Transverse colon (tissue), 4 donors: ENCODE results near the gene GNA15. TPM values are rescaled to one million over a fixed set of nuclear protein-coding genes. Genes with fewer than 3 reads are reported as not detected.

Source experiments
- DNase-seq: peaks from one replicate; pipeline ENCODE4 v3.0.0-alpha.2; 2019
- H3K27ac ChIP-seq, 4 donors: fragments of 200-600 bp; sonication (generic); 2 replicates each; pipeline ENCODE4 v1.5.1; 2016 to 2018; ENCODE audit warnings: inconsistent platforms in 4 of 4
- H3K27me3 ChIP-seq: fragments of 200-600 bp; sonication (generic); 2 replicates; pipeline ENCODE4 v1.5.1; 2017; ENCODE audit warnings: inconsistent platforms
- H3K36me3 ChIP-seq, 4 donors: fragments of 200-600 bp; sonication (generic); 2 replicates each; pipeline ENCODE4 v1.5.1; 2017 to 2019; ENCODE audit warnings: inconsistent platforms in 4 of 4
- H3K4me1 ChIP-seq, 4 donors: fragments of 200-600 bp; sonication (generic); 2 replicates each; pipeline ENCODE4 v1.5.1; 2017 to 2020; ENCODE audit warnings: inconsistent platforms in 4 of 4
- H3K4me3 ChIP-seq, 4 donors: fragments of 200-600 bp; sonication (generic); 1 replicate in 1 of 4; 2 replicates in 3 of 4; pipeline versions ENCODE4 v1.5.1 to v1.6.1; 2017 to 2019; ENCODE audit warnings: inconsistent platforms in 4 of 4
- H3K9me3 ChIP-seq, 2 donors: fragments of 200-600 bp; sonication (generic); 2 replicates each; pipeline ENCODE4 v1.5.1; 2017 to 2019; ENCODE audit warnings: inconsistent platforms in 2 of 2
- CTCF ChIP-seq, 5 experiments: fragments of 200-600 bp in 3 of 5; fragments of 450-650 bp in 2 of 5; sonication (generic) in 3 of 5; IDR thresholded peaks; 1 replicate in 2 of 5; 2 replicates in 3 of 5; pipeline ENCODE4 v1.5.1; 2016 to 2017; ENCODE audit warnings: antibody characterized with exemption in 5 of 5, inconsistent platforms in 3 of 5, mild to moderate bottlenecking in 2 of 5, moderate library complexity in 1 of 5
- EP300 ChIP-seq: sonication (generic); formaldehyde crosslinking; IDR thresholded peaks from one replicate; pipeline ENCODE4 v1.6.1; 2017; ENCODE audit warnings: antibody characterized with exemption, low read depth
- POLR2A ChIP-seq: fragments of 450-650 bp; IDR thresholded peaks from one replicate; pipeline ENCODE4 v1.6.1; 2016; ENCODE audit warnings: antibody characterized with exemption, mild to moderate bottlenecking, moderate library complexity
- POLR2AphosphoS5 ChIP-seq, 3 donors: sonication (generic); formaldehyde crosslinking; IDR thresholded peaks; one replicate each; pipeline ENCODE4 v1.6.1; 2016; ENCODE audit warnings: antibody characterized with exemption in 3 of 3
- WGBS, 2 donors: methylation state at CpG; one replicate each; pipeline ENCODE4 v1.1.5; 2018; ENCODE audit warnings: low coverage in 1 of 2; 5-methylcytosine and 5-hydroxymethylcytosine counted together
- in situ Hi-C, 4 donors: fragments of 200-750 bp; cut with MboI; loops; one replicate each; pipeline versions ENCODE4 v1.15.0 to v1.15.1; 2017; ENCODE audit warnings: low sequenced_read_pairs in 3 of 4, low pct_ligation_motif_present in 1 of 4, low pct_unique_long_range_greater_than_20kb in 1 of 4
- intact Hi-C: fragments of 100-400 bp; cut with DNase I; formaldehyde crosslinking; loops from one replicate; pipeline ENCODE4 v1.15.1; 2023; ENCODE audit warnings: low total_unique reads
- total RNA-seq, 4 donors: library from RNA; depleted of rRNA; stranded (reverse); fragments of >200 nt; gene quantifications; one replicate each; pipeline ENCODE4 v1.1.0, GENCODE V29; 2016

The GNA15 gene
- total RNA-seq, 4 donors from 2014 or later: 1.9 to 2.2 TPM; not detected in 2

GRCh38 chr19:3115916-3116602 is 19.8 kb upstream of the GNA15 start:
- Histone ChIP-seq H3K4me1 (no peaks in the 10 kb centered on the region), H3K4me3 (no peak overlapping the region), H3K27ac (no peak overlapping the region), H3K27me3 (no peaks in the 10 kb centered on the region), H3K9me3 (no peaks in the 10 kb centered on the region), H3K36me3 (peaks cover 0 to 19% (median 0%) of the 10 kb centered on the region in 4 donors)
- WGBS, 2 donors: 79% methylated on average over 21 of the region's 24 CpGs; no CpG with 5 or more reads in 1 of the 2 donors
- in situ Hi-C loops (no loop called here), intact Hi-C loops (no loop called here)
- no peak for DNase-seq
- TF ChIP-seq POLR2AphosphoS5 (IDR thresholded peaks at IDR 0.05) (no peak), CTCF (IDR thresholded peaks at IDR 0.05) (no peak), EP300 (no peak), POLR2A (no peak)

DNA sequence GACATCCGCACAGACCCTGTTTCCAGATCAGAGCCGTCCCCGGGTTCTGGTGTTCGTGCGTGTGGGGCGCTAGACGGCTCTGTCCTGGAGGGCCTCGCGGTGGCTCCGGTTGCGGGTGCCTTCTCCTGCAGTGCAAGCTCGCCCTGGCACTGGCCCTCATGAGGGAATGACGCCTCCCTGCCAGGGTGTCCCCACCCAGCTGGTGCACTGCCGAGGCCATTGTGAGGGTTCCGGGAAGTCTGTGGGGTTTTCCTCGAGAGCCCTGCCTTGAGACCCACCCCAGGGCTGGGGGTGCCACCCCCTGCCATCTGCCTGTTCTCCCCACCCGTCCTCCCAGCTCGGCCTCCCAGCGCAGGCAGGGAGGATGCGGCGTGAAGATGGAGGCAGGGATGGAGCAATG is 19.2 kb upstream of the GNA15 start:
- H3K27ac ChIP-seq: no peak overlapping the region
- in situ Hi-C loops: no loop called here

GRCh38 chr19:3117716-3118115 is 18.1 kb upstream of the GNA15 start:
- Histone ChIP-seq H3K27ac (no peak overlapping the region), H3K36me3 (peaks cover 0 to 19% (median 0%) of the 10 kb centered on the region in 4 donors), H3K9me3 (no peaks in the 10 kb centered on the region), H3K4me3 (no peak overlapping the region), H3K4me1 (no peaks in the 10 kb centered on the region), H3K27me3 (no peaks in the 10 kb centered on the region)
- no peak for TF ChIP-seq EP300
- in situ Hi-C loops: no loop called here
- intact Hi-C loops: no loop called here
- 88% methylated on average over 19 of the region's 20 CpGs; no CpG with 5 or more reads in 1 of the 2 donors for WGBS, 2 donors
- DNase-seq: no peak

More for the DNA sequence above, 19.2 kb upstream of the GNA15 start:
- peaks cover 0 to 19% (median 0%) of the 10 kb centered on the region in 4 donors for H3K36me3 ChIP-seq
- WGBS, 2 donors: 87% methylated on average over 21 of the region's 21 CpGs; no CpG with 5 or more reads in 1 of the 2 donors
- no peaks in the 10 kb centered on the region for H3K27me3 ChIP-seq
- no peaks in the 10 kb centered on the region for H3K9me3 ChIP-seq
- DNase-seq: no peak
- TF ChIP-seq POLR2AphosphoS5 (IDR thresholded peaks at IDR 0.05): no peak
- TF ChIP-seq EP300: no peak
- no peak for TF ChIP-seq CTCF (IDR thresholded peaks at IDR 0.05)
- TF ChIP-seq POLR2A: no peak
- H3K4me1 ChIP-seq: no peaks in the 10 kb centered on the region
- H3K4me3 ChIP-seq: no peak overlapping the region
- intact Hi-C loops: no loop called here

DNA sequence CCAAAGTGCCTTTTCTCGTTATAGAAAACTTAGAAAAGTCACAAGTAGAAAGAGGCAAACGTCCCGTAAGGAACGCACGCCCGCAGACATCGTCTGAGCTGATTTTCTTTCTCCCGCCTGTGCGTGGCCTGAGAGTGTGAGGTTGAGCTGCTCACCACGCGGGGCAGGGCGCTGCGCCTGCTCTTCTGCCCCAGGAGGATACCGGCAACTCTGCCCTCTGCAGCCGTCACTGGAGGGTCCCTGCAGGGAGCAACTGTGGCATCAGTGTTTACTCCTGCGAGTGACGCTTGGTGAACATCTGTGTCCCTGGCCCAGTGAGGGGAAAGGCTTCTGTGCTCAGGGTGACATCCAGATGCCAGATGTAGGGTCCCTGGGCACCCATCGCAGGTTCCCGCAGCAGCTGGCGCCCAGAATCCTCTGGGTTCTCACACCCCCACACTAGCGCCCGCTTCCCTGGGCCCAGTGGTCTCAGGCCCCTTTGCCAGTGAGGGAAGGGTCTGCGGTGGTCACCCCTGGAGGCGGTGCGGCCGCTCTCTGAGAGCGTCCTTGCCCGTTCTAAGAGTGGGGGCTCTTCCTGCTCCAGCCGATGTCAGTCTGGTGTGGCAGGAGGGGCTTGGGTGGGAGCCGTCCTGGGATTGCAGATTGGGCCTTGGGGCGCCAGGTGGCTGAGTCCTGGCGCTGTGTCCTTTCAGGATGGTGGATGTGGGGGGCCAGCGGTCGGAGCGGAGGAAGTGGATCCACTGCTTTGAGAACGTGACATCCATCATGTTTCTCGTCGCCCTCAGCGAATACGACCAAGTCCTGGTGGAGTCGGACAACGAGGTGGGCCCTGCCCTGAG is 17.4 kb upstream of the GNA15 start:
- TF ChIP-seq POLR2A (no peak), POLR2AphosphoS5 (IDR thresholded peaks at IDR 0.05) (no peak), EP300 (no peak), CTCF (IDR thresholded peaks at IDR 0.05) (no peak)
- in situ Hi-C loops (no loop called here), intact Hi-C loops (no loop called here)
- Histone ChIP-seq H3K4me1 (no peaks in the 10 kb centered on the region), H3K27me3 (no peaks in the 10 kb centered on the region), H3K36me3 (peaks cover 0 to 19% (median 0%) of the 10 kb centered on the region in 4 donors), H3K9me3 (no peaks in the 10 kb centered on the region), H3K4me3 (no peak overlapping the region), H3K27ac (no peak overlapping the region)
- WGBS, 2 donors: 87 to 88% methylated on average over 10 to 42 of the region's 42 CpGs
- DNase-seq: no peak
